ENCODE results near the gene VAV2.

GRCh38 chr9:133843751-133844397 lies 148.2 kb downstream of the VAV2 start:
- TF ChIP-seq, protein P1, sequence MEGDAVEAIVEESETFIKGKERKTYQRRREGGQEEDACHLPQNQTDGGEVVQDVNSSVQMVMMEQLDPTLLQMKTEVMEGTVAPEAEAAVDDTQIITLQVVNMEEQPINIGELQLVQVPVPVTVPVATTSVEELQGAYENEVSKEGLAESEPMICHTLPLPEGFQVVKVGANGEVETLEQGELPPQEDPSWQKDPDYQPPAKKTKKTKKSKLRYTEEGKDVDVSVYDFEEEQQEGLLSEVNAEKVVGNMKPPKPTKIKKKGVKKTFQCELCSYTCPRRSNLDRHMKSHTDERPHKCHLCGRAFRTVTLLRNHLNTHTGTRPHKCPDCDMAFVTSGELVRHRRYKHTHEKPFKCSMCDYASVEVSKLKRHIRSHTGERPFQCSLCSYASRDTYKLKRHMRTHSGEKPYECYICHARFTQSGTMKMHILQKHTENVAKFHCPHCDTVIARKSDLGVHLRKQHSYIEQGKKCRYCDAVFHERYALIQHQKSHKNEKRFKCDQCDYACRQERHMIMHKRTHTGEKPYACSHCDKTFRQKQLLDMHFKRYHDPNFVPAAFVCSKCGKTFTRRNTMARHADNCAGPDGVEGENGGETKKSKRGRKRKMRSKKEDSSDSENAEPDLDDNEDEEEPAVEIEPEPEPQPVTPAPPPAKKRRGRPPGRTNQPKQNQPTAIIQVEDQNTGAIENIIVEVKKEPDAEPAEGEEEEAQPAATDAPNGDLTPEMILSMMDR (IDR thresholded peaks at IDR 0.05): no peak
- TF ChIP-seq POLR2A (IDR thresholded peaks at IDR 0.05): no peak
- TF ChIP-seq POLR2AphosphoS5 (IDR thresholded peaks at IDR 0.05): no peak

All from breast epithelium (tissue), 3 donors.